Ishikawa (cell line): ENCODE data around the gene MRGPRX1.

Experiments
- CREB1 ChIP-seq: IDR thresholded peaks from 2 replicates; pipeline ENCODE4 v1.6.1; 2012; ENCODE audit warnings: low read depth
- EGR1 ChIP-seq: IDR thresholded peaks from 2 replicates; pipeline ENCODE4 v1.6.1; 2012
- EP300 ChIP-seq: IDR thresholded peaks from 2 replicates; pipeline ENCODE4 v1.6.1; 2012; ENCODE audit warnings: borderline replicate concordance
- RAD21 ChIP-seq: IDR thresholded peaks from 2 replicates; pipeline ENCODE4 v1.6.1; 2012; ENCODE audit warnings: low read depth
- REST ChIP-seq: IDR thresholded peaks from 2 replicates; pipeline ENCODE4 v1.6.1; 2012; ENCODE audit warnings: low read depth, mild to moderate bottlenecking
- TF ChIP-seq, protein P1 (sequence below): IDR thresholded peaks from 2 replicates; pipeline ENCODE4 v1.6.1; 2012

- TF ChIP-seq REST (no peak), EGR1 (no peak), CREB1 (no peak), RAD21 (no peak), EP300 (no peak)
- TF ChIP-seq, protein P1, sequence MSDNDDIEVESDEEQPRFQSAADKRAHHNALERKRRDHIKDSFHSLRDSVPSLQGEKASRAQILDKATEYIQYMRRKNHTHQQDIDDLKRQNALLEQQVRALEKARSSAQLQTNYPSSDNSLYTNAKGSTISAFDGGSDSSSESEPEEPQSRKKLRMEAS: no peak
Observed at GRCh38 chr11:18939314-18939713, at the start of gene MRGPRX1.
